Keratinocyte (primary cell): ENCODE measurements around the gene LCA5.

Source experiments
- CTCF ChIP-seq, 3 experiments: IDR thresholded peaks in 1 of 3; conservative IDR thresholded peaks in 1 of 3; optimal IDR thresholded peaks in 1 of 3; 2 replicates in 2 of 3; 3 replicates in 1 of 3; pipeline versions ENCODE3 to v1.5.1; 2011; ENCODE audit warnings: low read length in 3 of 3, mild to moderate bottlenecking in 3 of 3, moderate library complexity in 2 of 3, control low read depth in 1 of 3, inconsistent platforms in 1 of 3; ENCODE audit not compliant: insufficient read depth in 2 of 3; ENCODE audit errors: extremely low read depth in 1 of 3
- EZH2 ChIP-seq: IDR thresholded peaks from one replicate; pipeline ENCODE4 v1.6.1; 2012; ENCODE audit warnings: inconsistent platforms, mild to moderate bottlenecking, low read length, moderate library complexity

DNA sequence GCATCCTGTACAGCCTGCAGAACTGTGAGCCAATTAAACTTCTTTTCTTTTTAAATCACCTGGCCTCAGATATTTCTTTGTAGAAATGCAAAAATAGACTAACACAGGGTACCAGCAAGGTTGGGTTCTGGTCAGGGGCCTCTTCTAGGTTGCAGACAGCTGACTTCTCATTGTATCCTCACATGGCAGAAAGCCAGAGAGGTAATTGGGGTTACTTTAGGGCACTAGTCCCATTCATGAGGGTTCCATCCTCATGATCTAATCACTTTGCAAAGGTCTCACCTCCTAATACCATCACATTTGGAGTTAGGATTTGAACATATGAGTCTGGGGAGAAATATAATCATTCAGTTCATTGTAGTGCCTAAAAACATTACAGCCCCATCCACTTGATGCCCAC is 101.5 kb downstream of the LCA5 start:
- TF ChIP-seq CTCF (optimal IDR thresholded peaks at IDR 0.05 in 1 of 3, IDR thresholded peaks at IDR 0.05 in 1 of 3, conservative IDR thresholded peaks at IDR 0.05 in 1 of 3; ENCODE audit: extremely low read depth in 1 of 3, insufficient read depth in 2 of 3, low read length in 3 of 3) (no peak), EZH2 (no peak)
